Activated naive CD4-positive, alpha-beta T cell (primary cell): ENCODE measurements around the gene SIRPA.

Source experiments
- DNase-seq, 4 experiments: peaks; one replicate each; lab custom pipeline; 2025; lab: John Stamatoyannopoulos, UW

The SIRPA gene

GRCh38 chr20:1870792-1871550 lies 24.2 kb upstream of the SIRPA start:
- DNase-seq: no peak

DNA sequence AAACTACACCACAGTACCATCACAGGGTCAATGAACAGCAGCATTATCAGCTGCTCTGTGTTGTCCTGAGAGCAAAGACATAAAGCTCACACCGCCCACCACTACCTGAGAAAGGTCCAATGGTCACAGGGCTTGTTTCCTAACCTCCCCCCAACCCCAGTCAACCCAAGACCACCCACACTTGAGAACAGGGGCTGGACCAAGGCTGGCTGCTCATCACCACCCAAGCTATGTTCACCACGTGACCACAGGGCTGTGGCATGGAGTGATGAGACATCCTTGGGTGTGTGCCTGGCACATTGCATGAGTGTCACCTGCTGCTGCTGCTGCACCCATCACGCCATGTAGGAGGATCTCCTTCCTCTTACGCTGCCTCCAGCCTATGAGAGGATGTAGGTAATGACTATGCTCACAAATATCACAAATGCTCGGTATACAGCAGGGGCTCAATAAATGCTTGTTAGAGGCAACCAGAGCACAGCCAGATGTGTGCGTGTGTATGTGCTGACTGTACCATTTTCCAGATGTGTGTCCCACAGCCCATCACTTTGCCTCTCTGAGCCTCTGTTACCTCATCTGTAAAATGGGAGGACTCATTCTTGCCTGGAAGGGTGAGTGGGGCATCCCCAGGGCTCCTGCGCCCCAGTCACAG lies 23.3 kb upstream of the SIRPA start:
- DNase-seq: no peak

- DNase-seq: no peak
These were observed 22.6 kb upstream of the SIRPA start for GRCh38 chr20:1872459-1873097.

DNA sequence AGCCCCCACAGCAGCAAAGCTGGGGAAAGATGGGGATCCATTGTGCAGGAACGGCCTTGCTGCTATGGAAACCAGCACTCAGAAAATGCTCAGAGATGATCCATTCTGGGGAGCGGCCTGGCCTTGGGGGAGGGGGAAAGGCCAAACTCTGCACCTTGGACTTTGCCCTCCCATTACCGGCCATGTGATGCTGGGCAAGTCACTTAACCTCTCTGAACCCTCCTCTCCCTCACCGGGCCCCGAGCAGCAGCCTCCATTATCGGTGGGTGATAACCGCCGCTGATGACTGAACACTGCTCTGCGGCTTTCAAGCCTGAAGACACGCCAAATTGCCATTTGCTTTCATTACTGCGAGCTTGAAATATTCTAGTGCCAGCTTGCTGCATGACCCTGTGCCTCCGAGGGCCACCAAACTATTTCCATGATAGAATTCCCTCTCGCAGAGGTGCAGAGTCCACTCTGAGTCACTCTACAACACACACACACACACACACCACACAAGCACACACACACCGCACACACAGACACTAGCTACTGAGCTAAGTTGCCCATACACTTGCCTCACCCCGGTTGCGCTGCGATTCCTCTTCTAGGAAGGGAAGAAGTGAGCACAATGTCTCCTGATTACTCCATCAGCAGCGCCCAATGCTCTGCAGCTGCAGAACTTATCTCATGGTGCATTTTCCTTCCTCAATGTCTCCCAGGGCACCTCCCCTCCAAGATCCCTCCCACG lies 20.6 kb upstream of the SIRPA start:
- DNase-seq: no peak

GRCh38 chr20:1875183-1875554 lies 20.0 kb upstream of the SIRPA start:
- DNase-seq: no peak

DNA sequence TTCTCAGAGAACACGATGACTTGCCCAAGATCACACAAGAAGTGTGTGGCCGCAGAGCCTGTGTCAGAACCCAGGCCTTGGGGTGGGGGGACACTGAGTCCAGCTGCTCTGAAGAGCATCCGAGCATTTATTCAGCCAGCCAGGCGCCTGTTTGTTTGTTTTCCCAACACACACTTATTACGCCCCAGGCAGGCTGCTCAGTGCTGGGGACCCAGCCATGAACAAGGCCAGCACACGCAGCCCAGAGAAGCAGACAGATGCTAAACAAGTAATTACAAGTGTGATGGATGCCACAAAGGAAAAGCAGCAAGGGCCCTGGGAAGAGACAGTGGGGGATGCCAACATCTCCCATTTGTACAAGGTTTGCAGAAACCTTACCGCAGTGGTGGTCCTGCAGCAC lies 19.4 kb upstream of the SIRPA start:
- no peak for DNase-seq

DNA sequence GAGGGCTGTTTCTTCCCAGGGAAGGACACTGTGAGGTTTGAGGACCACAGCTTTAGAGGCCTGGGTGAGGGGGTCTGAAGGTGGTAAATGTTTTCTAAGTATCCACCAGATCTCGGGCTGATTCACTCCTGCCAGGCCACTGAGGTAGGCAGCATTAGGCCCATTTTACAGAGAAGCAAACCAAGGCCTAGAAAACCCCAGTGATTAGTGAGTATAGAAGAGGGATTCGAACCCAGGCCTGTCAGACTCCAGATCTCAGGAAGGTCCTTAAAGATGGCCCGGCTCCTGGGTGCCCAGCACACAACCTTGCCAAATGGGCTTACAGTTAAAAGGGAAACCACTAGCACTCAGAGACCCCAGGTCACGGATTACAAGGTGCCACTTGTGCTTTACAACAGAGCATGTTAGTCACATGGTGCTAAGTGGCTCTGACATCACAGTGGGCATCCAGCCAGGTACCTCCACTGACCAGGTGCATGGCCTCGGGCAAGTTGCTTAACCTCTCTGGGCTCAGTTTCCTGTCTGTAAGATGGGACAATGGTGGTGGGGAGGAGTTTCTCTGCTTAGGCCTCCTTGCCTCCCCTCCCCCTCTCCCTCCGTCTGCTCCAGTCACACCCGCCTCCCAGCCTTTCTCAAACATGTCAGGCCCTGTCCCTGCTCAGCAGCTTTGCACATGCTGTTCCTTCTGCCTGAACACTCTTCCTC lies 18.8 kb upstream of the SIRPA start:
- DNase-seq: no peak

DNA sequence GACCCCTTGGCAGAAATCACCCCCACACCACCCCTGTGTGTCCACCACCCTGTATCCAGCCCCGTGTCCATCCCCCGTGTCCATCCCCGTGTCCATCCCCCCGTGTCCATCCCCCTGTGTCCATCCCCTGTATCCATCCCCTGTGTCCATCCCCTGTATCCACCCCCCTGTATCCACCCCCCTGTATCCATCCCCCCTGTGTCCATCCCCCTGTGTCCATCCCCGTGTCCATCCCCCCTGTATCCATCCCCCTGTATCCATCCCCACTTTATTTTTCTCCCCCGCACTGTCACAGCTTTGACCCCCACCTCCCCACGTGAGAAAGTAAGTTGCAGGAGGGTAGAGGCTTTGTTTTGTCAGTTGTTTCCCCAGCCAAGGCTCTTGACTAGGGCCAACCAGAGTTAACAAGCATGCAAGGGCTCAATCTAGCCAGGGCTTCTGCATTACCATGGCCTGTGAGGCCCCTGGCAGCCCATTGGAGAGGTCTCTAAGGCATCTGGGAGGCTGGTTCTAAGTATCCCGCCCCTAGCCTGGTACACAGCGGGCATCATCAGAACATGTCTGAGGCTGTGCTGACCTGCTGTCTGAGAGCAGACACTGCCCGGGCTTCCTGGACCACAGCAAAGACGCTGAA lies 18.1 kb upstream of the SIRPA start:
- DNase-seq: peak in 2 of 4 experiments; percentile 3 to 4

DNA sequence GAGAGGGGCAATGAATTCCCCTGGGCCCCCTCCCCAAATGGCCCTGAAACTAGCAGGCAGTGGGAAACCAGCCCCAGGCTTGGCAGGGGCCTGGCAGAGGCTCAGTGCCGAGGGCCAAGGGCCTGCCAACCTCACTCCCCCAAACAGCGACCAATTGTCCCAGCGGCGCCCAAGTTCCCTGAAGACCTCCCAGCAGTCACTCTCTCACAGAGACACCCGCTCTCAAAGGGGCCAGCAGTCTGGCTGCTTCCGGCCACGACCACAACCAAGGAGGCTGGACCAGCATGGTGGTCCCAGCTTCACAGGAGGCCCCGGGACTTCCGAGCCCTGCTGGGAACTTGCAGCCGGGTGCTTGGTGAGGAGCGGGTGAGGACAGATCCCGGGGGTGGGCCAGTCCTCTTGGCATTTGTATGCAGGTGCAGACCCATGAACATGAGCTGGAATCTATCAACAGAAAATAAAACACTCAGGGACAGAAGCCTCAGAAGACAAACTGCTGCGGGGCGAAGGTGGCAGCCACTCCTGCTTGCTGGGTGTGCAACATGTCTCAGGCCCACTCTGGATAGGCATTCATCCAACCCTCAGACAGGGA lies 17.5 kb upstream of the SIRPA start:
- no peak for DNase-seq

- DNase-seq: no peak
These were observed 15.8 kb upstream of the SIRPA start for GRCh38 chr20:1879369-1879768.

DNA sequence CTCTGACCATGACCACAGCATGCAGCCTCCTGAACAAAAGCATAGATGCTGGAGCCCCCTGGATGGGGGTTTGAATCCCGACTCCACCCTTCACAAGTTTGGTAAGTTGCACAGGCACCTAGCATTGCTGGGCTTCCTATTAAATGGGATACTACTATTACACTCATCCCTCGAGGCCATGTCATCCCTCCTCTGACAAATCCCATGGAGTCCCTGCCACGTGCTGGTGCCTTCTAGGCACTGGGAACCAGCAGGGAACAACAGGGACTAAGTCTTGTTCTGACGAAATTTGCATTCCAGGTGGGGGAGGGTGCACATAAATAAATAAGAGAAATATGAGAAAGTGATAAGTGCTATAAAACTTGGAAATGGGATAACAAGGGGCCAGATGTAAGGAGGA lies 15.3 kb upstream of the SIRPA start:
- no peak for DNase-seq

GRCh38 chr20:1880529-1881239 lies 14.5 kb upstream of the SIRPA start:
- no peak for DNase-seq

- DNase-seq: no peak
These were observed 13.9 kb upstream of the SIRPA start for GRCh38 chr20:1881240-1881835.

- DNase-seq: no peak
These were observed 13.2 kb upstream of the SIRPA start for GRCh38 chr20:1882026-1882425.

DNA sequence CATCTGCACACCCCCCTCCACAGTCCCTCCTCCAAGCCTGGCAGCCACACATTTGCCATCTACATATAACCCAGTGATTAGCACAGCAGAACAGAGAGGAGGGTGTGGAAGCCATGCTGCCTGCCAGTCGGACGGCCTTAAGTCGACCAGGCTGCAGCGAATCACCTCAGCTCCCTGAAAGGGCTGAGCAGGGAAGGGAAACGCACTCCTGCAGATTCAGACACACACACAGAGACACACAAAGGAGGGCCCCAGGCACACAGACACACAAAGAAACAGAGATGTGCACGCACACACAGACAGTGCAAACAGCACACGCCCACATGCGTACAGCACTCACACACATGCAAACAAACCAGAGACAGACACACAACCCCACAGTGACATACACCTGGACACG lies 11.2 kb upstream of the SIRPA start:
- DNase-seq: no peak

- DNase-seq: no peak
These were observed 10.0 kb upstream of the SIRPA start for GRCh38 chr20:1885254-1885653.

DNA sequence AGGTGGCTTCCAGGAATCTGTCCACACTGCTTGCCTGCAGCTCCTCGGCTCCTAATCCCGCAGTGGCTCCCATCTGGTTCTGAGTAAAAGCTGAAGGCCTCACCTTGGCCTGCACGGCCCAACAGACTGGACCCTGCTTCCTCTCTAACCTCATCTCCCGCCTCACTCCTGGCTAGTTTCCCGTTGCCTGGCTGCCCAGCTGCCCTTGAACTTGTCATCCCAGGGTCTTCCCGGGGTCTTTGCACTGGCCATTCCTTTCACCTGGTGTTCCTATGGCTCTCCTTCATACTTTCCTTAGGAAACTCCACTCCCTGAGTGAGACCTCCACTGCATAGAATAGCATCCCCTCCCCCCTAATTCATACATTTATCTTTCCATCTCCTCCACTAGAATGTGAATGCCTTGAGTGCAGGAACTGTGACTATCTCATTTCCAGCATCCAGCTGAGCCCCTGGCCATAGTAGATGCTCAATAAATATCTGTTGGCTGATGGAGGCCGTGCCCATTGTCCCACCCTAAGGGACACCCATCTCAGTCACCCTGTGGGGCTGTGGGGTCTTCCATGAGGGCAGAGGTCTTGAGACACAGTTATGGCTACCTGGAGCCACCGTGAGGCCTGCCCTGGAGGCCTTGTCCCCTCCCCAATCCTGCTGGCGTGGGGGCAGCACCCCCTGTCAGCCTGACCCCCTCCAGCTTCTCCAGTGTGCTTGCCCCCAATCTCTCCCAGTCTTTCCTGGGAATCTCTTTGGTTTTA lies 9.1 kb upstream of the SIRPA start:
- DNase-seq: no peak

GRCh38 chr20:1887321-1887720 lies 7.9 kb upstream of the SIRPA start:
- no peak for DNase-seq

- DNase-seq: no peak
These were observed 7.5 kb upstream of the SIRPA start for GRCh38 chr20:1887756-1888155.
